ENCODE measurements around the gene CECR2. TPM values are rescaled to one million over a fixed set of nuclear protein-coding genes. Genes with fewer than 3 reads are reported as not detected.

CECR2 gene
- total RNA-seq, 3 donors from 2014 or later (not counting 1 experiment from before 2014, with no cell fraction given) = 0.02 to 0.45 TPM; not detected in 1

DNA sequence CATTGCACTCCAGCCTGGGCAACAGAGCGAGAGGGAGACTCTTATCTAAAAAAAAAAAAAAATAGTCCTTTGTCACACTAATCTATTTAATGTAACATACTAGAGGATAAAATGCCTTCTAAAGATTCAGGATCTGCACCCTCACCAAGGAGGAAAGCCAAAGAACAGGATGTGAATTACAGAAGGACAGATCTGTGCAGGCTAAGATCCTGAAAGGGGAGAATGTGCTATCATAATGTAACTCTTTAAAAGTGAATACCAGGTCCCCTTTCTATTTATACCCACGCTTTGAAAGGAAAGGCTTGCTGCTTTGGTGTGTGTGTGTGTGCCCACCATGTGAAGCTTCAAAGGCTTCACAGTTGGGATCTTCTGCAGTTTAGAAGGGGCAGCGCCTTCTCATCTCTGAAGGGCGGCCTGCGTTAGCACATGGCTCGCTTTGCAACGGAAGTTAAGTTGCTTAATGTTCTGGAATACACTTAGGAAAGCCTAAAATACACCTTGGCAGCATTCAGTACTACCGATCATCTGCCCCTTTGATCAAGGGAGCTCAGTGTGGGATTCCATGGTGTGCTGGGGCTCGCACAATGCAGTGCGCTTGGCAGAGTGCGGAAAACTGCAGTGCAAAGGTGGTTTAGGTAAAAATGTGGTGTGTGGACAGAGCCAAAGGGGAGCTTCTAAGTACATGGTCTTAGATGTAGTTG is 6.8 kb downstream of the CECR2 start:
- H3K4me3 Mint-ChIP-seq = no peak overlapping the region
- WGBS (ENCODE audit: insufficient coverage) = 86% methylated on average over 10 of the region's 11 CpGs
- TF ChIP-seq, protein P1, sequence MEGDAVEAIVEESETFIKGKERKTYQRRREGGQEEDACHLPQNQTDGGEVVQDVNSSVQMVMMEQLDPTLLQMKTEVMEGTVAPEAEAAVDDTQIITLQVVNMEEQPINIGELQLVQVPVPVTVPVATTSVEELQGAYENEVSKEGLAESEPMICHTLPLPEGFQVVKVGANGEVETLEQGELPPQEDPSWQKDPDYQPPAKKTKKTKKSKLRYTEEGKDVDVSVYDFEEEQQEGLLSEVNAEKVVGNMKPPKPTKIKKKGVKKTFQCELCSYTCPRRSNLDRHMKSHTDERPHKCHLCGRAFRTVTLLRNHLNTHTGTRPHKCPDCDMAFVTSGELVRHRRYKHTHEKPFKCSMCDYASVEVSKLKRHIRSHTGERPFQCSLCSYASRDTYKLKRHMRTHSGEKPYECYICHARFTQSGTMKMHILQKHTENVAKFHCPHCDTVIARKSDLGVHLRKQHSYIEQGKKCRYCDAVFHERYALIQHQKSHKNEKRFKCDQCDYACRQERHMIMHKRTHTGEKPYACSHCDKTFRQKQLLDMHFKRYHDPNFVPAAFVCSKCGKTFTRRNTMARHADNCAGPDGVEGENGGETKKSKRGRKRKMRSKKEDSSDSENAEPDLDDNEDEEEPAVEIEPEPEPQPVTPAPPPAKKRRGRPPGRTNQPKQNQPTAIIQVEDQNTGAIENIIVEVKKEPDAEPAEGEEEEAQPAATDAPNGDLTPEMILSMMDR (IDR thresholded peaks at IDR 0.05) = no peak
- no peak overlapping the region for H3K27ac Mint-ChIP-seq
- Histone ChIP-seq H3K9me3 (ENCODE audit: control insufficient read depth, insufficient read depth, low read length) (no peaks in the 10 kb centered on the region), H3K4me3 (ENCODE audit: low read length) (no peak overlapping the region), H3K36me3 (ENCODE audit: control insufficient read depth, insufficient read depth, low read length) (no peaks in the 10 kb centered on the region), H3K4me1 (ENCODE audit: control insufficient read depth, insufficient read depth, low read length) (no peaks in the 10 kb centered on the region), H3K27me3 (ENCODE audit: control insufficient read depth, insufficient read depth, low read length) (peaks cover 17% of the 10 kb centered on the region), H3K27ac (ENCODE audit: low read length) (no peak overlapping the region)
- H3K36me3 Mint-ChIP-seq = no peaks in the 10 kb centered on the region
- DNase-seq (no peak), ATAC-seq (no peak)
- H3K4me1 Mint-ChIP-seq = peaks cover 2% of the 10 kb centered on the region in 2 donors
- peaks cover 9 to 31% of the 10 kb centered on the region in 2 donors for H3K27me3 Mint-ChIP-seq (ENCODE audit: low read depth in 2 of 2)
- intact Hi-C loops (cut with micrococcal nuclease) = no loop called here
- no peaks in the 10 kb centered on the region for H3K9me3 Mint-ChIP-seq

DNA sequence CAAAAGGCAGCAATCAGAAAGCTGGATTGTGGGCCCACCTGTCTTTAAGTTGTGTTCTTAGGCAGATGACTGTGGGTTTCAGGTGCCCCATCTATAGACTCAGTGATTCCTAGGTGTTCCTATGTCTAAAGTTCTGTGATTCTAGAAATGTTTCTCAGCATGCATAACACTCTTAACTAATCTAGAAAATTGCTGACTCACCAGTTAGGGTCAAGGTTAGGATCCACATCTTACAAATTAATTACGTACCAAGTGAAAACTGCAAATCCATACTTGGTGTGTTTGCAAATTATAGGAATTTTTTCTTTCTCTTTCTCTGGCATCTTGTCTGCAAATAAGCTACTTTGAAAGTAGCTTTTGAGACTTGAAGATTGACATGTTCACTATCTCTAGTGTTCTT is 7.7 kb downstream of the CECR2 start:
- Mint-ChIP-seq H3K9me3 (no peaks in the 10 kb centered on the region), H3K27ac (no peak overlapping the region), H3K4me3 (no peak overlapping the region), H3K27me3 (ENCODE audit: low read depth in 2 of 2) (peaks cover under 1 to 31% of the 10 kb centered on the region in 2 donors), H3K36me3 (no peaks in the 10 kb centered on the region), H3K4me1 (no peaks in the 10 kb centered on the region)
- Histone ChIP-seq H3K4me1 (ENCODE audit: control insufficient read depth, insufficient read depth, low read length) (no peaks in the 10 kb centered on the region), H3K9me3 (ENCODE audit: control insufficient read depth, insufficient read depth, low read length) (no peaks in the 10 kb centered on the region), H3K36me3 (ENCODE audit: control insufficient read depth, insufficient read depth, low read length) (no peaks in the 10 kb centered on the region), H3K27me3 (ENCODE audit: control insufficient read depth, insufficient read depth, low read length) (peaks cover 10% of the 10 kb centered on the region), H3K27ac (ENCODE audit: low read length) (no peak overlapping the region), H3K4me3 (ENCODE audit: low read length) (no peak overlapping the region)
- TF ChIP-seq, protein P1 (IDR thresholded peaks at IDR 0.05) = no peak
- WGBS (ENCODE audit: insufficient coverage) = no CpG with 5 or more reads among the region's 1 CpG
- ATAC-seq = no peak
- DNase-seq = no peak
- intact Hi-C loops (cut with micrococcal nuclease) = no loop called here

DNA sequence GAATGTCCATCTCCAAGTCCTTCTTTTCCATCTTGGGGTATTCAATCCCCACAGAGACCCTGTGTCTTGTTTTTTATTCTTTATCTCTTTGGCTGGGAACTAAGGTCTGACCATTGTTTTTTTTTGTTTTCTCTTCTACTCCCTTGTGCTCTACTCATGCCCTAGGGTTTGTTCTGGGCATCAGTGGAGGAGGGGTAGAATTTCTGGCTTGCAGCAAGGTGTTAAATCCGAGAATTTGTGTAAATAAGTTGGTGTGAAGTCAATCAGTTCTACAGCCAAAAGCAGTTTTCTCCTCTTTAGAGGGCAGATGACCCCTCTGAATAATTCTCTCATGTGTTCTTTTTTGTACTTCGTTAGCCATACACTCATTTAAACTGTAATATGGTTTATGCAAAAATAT is 10.7 kb downstream of the CECR2 start:
- intact Hi-C loops (cut with micrococcal nuclease) = no loop called here
- no peak overlapping the region for H3K27ac Mint-ChIP-seq
- DNase-seq (no peak), ATAC-seq (no peak)
- Histone ChIP-seq H3K36me3 (ENCODE audit: control insufficient read depth, insufficient read depth, low read length) (no peaks in the 10 kb centered on the region), H3K4me1 (ENCODE audit: control insufficient read depth, insufficient read depth, low read length) (no peaks in the 10 kb centered on the region), H3K27me3 (ENCODE audit: control insufficient read depth, insufficient read depth, low read length) (no peaks in the 10 kb centered on the region), H3K27ac (ENCODE audit: low read length) (no peak overlapping the region), H3K9me3 (ENCODE audit: control insufficient read depth, insufficient read depth, low read length) (no peaks in the 10 kb centered on the region), H3K4me3 (ENCODE audit: low read length) (no peak overlapping the region)
- WGBS (ENCODE audit: insufficient coverage) = 47% methylated on average over 1 of the region's 2 CpGs
- H3K4me1 Mint-ChIP-seq = no peaks in the 10 kb centered on the region
- TF ChIP-seq, protein P1 (IDR thresholded peaks at IDR 0.05) = no peak
- H3K27me3 Mint-ChIP-seq (ENCODE audit: low read depth in 2 of 2) = peaks cover 0 to 26% of the 10 kb centered on the region in 2 donors
- H3K4me3 Mint-ChIP-seq = no peak overlapping the region
- H3K36me3 Mint-ChIP-seq = no peaks in the 10 kb centered on the region
- H3K9me3 Mint-ChIP-seq = no peaks in the 10 kb centered on the region
